HL-60 (cell line): ENCODE measurements around the gene PLA2G4B.

Experiments used
- DNase-seq, 2 experiments: peaks; one replicate each; pipeline ENCODE4 v3.0.0-alpha.2; 2010 to 2020; ENCODE audit warnings: low read depth in 1 of 2, low spot score in 1 of 2
- H3K27ac ChIP-seq: fragments of 250-450 bp; sonication (Bioruptor Pico); replicated peaks from 2 replicates; pipeline ENCODE4 v1.5.1; 2020; ENCODE audit warnings: mild to moderate bottlenecking, moderate library complexity
- H3K27me3 ChIP-seq: fragments of 250-450 bp; sonication (Bioruptor Pico); 2 replicates; pipeline ENCODE4 v1.5.1; 2021; ENCODE audit warnings: mild to moderate bottlenecking, moderate library complexity; ENCODE audit not compliant: insufficient read depth, poor library complexity, severe bottlenecking
- H3K4me3 ChIP-seq: replicated peaks from 2 replicates; pipeline ENCODE4 v1.5.1; 2011; ENCODE audit warnings: mild to moderate bottlenecking, control low read depth, low read length; ENCODE audit not compliant: insufficient read depth
- CTCF ChIP-seq: IDR thresholded peaks from one replicate; pipeline ENCODE4 v1.5.1; 2011; ENCODE audit warnings: low read length, control low read depth, inconsistent platforms; ENCODE audit not compliant: insufficient read depth
- GABPA ChIP-seq: IDR thresholded peaks from 2 replicates; pipeline ENCODE4 v1.6.1; 2012; ENCODE audit warnings: low read depth
- POLR2AphosphoS5 ChIP-seq: IDR thresholded peaks from 2 replicates; pipeline ENCODE4 v1.6.1; 2012; ENCODE audit warnings: low read depth
- SPI1 ChIP-seq: IDR thresholded peaks from 2 replicates; pipeline ENCODE4 v1.6.1; 2012; ENCODE audit warnings: low read depth, mild to moderate bottlenecking, borderline replicate concordance
- TF ChIP-seq, protein P1 (sequence below): IDR thresholded peaks from 2 replicates; pipeline ENCODE4 v1.6.1; 2012; ENCODE audit warnings: low read depth; ENCODE audit not compliant: insufficient replicate concordance

The PLA2G4B gene

GRCh38 chr15:41890050-41890690 lies 51.5 kb downstream of the PLA2G4B start:
- no peaks in the 10 kb centered on the region for H3K27me3 ChIP-seq
- TF ChIP-seq CTCF (no peak), SPI1 (no peak), GABPA (no peak), POLR2AphosphoS5 (no peak)
- TF ChIP-seq, protein P1, sequence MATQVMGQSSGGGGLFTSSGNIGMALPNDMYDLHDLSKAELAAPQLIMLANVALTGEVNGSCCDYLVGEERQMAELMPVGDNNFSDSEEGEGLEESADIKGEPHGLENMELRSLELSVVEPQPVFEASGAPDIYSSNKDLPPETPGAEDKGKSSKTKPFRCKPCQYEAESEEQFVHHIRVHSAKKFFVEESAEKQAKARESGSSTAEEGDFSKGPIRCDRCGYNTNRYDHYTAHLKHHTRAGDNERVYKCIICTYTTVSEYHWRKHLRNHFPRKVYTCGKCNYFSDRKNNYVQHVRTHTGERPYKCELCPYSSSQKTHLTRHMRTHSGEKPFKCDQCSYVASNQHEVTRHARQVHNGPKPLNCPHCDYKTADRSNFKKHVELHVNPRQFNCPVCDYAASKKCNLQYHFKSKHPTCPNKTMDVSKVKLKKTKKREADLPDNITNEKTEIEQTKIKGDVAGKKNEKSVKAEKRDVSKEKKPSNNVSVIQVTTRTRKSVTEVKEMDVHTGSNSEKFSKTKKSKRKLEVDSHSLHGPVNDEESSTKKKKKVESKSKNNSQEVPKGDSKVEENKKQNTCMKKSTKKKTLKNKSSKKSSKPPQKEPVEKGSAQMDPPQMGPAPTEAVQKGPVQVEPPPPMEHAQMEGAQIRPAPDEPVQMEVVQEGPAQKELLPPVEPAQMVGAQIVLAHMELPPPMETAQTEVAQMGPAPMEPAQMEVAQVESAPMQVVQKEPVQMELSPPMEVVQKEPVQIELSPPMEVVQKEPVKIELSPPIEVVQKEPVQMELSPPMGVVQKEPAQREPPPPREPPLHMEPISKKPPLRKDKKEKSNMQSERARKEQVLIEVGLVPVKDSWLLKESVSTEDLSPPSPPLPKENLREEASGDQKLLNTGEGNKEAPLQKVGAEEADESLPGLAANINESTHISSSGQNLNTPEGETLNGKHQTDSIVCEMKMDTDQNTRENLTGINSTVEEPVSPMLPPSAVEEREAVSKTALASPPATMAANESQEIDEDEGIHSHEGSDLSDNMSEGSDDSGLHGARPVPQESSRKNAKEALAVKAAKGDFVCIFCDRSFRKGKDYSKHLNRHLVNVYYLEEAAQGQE = no peak
- no peak overlapping the region for H3K27ac ChIP-seq
- DNase-seq = no peak
- H3K4me3 ChIP-seq = no peak overlapping the region

- Histone ChIP-seq H3K4me3 (no peak overlapping the region), H3K27ac (no peak overlapping the region), H3K27me3 (no peaks in the 10 kb centered on the region)
- DNase-seq = no peak
- no peak for TF ChIP-seq POLR2AphosphoS5
- TF ChIP-seq GABPA = no peak
- TF ChIP-seq, protein P1 = no peak
Observed at GRCh38 chr15:41891226-41891625, 52.6 kb downstream of the PLA2G4B start.

- Histone ChIP-seq H3K27me3 (no peaks in the 10 kb centered on the region), H3K27ac (no peak overlapping the region), H3K4me3 (no peak overlapping the region)
- no peak for TF ChIP-seq CTCF
- no peak for TF ChIP-seq POLR2AphosphoS5
- no peak for TF ChIP-seq SPI1
- no peak for TF ChIP-seq GABPA
- TF ChIP-seq, protein P1 = no peak
- DNase-seq = no peak
Observed at GRCh38 chr15:41891946-41892345, 53.3 kb downstream of the PLA2G4B start.
